HEK293 (cell line): ENCODE measurements around the gene CAV1.

ENCODE experiments used
- ZNF112 ChIP-seq: fragments of 450-650 bp; formaldehyde crosslinking; IDR thresholded peaks from 2 replicates; pipeline ENCODE4 v1.5.0; 2017; ENCODE audit warnings: missing biosample characterization, missing genetic modification characterization
- ZSCAN30 ChIP-seq: fragments of 450-650 bp; IDR thresholded peaks from 2 replicates; pipeline ENCODE4 v1.5.1; 2018; ENCODE audit warnings: missing biosample characterization, mild to moderate bottlenecking, missing genetic modification characterization, moderate library complexity
- TF ChIP-seq, protein P1 (sequence below): fragments of 450-650 bp; formaldehyde crosslinking; IDR thresholded peaks from 2 replicates; pipeline ENCODE4 v1.5.1; 2016; ENCODE audit warnings: missing biosample characterization, missing genetic modification characterization

DNA sequence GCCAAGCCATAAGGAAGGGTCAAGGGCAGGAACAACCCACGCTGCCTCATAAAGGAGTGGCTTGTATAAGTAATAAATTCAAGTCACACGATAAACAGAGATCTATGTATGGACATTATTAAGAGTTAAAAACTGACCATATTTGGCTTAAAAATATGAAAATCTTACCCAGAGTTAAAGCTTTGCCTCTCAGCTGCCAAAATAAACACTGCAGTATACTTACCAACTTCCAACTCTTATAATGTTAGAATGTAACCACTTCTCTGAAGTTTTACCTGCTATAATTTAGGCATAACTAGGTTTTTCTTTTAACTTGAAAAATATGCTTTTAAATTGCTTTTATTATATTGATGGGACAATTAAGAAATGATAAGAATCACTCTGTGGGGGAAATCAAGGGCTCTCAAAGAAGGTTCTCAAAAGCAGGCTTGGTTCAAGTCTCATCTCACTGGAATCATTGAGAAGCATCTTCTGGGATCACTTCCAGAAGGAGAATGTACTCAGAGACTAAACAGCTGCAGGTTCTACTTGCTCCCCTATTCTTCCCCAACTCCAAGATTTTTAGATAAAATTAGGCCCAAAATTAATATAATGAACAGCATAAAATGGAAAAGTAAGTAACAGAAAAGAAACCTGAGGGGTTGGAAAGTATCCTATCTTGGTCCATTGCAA is 41.4 kb upstream of the CAV1 start:
- TF ChIP-seq, protein P1, sequence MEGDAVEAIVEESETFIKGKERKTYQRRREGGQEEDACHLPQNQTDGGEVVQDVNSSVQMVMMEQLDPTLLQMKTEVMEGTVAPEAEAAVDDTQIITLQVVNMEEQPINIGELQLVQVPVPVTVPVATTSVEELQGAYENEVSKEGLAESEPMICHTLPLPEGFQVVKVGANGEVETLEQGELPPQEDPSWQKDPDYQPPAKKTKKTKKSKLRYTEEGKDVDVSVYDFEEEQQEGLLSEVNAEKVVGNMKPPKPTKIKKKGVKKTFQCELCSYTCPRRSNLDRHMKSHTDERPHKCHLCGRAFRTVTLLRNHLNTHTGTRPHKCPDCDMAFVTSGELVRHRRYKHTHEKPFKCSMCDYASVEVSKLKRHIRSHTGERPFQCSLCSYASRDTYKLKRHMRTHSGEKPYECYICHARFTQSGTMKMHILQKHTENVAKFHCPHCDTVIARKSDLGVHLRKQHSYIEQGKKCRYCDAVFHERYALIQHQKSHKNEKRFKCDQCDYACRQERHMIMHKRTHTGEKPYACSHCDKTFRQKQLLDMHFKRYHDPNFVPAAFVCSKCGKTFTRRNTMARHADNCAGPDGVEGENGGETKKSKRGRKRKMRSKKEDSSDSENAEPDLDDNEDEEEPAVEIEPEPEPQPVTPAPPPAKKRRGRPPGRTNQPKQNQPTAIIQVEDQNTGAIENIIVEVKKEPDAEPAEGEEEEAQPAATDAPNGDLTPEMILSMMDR (tag by site-specific recombination): no peak
- TF ChIP-seq ZSCAN30 (tag by site-specific recombination) (no peak), ZNF112 (no peak)
